Smooth muscle cell (in vitro differentiated cells): Measurements from ENCODE around the gene LGALS1. TPM values are rescaled to one million over a fixed set of nuclear protein-coding genes. Genes with fewer than 3 reads are reported as not detected.
A peak's percentile ranks its signal among the peaks of the same experiment; 100 is the strongest.

Source experiments
- DNase-seq: peaks from one replicate; lab custom pipeline; 2025; ENCODE audit not compliant: unreplicated experiment; lab: John Stamatoyannopoulos, UW
- H2AFZ ChIP-seq: fragments of 200-600 bp; sonication (generic); 2 replicates; pipeline ENCODE4 v1.6.0; 2016; ENCODE audit warnings: antibody characterized with exemption, low read depth, mild to moderate bottlenecking
- H3F3A ChIP-seq: fragments of 200-600 bp; sonication (generic); 2 replicates; pipeline ENCODE4 v1.6.0; 2017; ENCODE audit warnings: antibody characterized with exemption, low read depth
- H3K27ac ChIP-seq: fragments of 200-600 bp; sonication (generic); 2 replicates; pipeline ENCODE4 v1.5.1; 2016; ENCODE audit warnings: low read depth, mild to moderate bottlenecking
- H3K27me3 ChIP-seq: fragments of 200-600 bp; sonication (generic); 2 replicates; pipeline ENCODE4 v1.6.1; 2016; ENCODE audit warnings: low read depth, mild to moderate bottlenecking
- H3K36me3 ChIP-seq: fragments of 200-600 bp; sonication (generic); 2 replicates; pipeline ENCODE4 v1.5.1; 2016; ENCODE audit warnings: low read depth
- H3K4me1 ChIP-seq: fragments of 200-600 bp; sonication (generic); 2 replicates; pipeline ENCODE4 v1.5.1; 2016; ENCODE audit warnings: low read depth
- H3K4me2 ChIP-seq: fragments of 200-600 bp; sonication (generic); 2 replicates; pipeline ENCODE4 v1.6.0; 2016; ENCODE audit warnings: mild to moderate bottlenecking
- H3K4me3 ChIP-seq: fragments of 200-600 bp; sonication (generic); 2 replicates; pipeline ENCODE4 v1.5.1; 2016; ENCODE audit warnings: mild to moderate bottlenecking
- H3K79me2 ChIP-seq: fragments of 200-600 bp; sonication (generic); 2 replicates; pipeline ENCODE4 v1.6.0; 2016; ENCODE audit warnings: low read depth, mild to moderate bottlenecking
- H3K9ac ChIP-seq: fragments of 200-600 bp; sonication (generic); 2 replicates; pipeline ENCODE4 v1.6.0; 2016; ENCODE audit warnings: low read depth
- H3K9me3 ChIP-seq: fragments of 200-600 bp; sonication (generic); replicated peaks from 2 replicates; pipeline ENCODE4 v1.5.1; 2016; ENCODE audit warnings: low read depth
- H4K20me1 ChIP-seq: fragments of 200-600 bp; sonication (generic); 2 replicates; pipeline ENCODE4 v1.6.0; 2016; ENCODE audit warnings: low read depth
- WGBS: methylation state at CpG from one replicate; pipeline ENCODE4 v1.1.7; 2016; ENCODE audit warnings: low lambda C conversion rate; 5-methylcytosine and 5-hydroxymethylcytosine counted together
- polyA plus RNA-seq: library from polyadenylated mRNA; unstranded; fragments of >200 nt; fragmentation: Nextera tagmentation; extraction: Ambion mirVana; gene quantifications from 2 replicates; pipeline ENCODE4 v1.2.1, GENCODE V29; 2016
- total RNA-seq: library from RNA; depleted of rRNA; stranded (reverse); fragments of >200 nt; gene quantifications from 2 replicates; pipeline ENCODE4 v1.2.3, GENCODE V29; 2014
- TF ChIP-seq, protein P1 (sequence below): fragments of 200-600 bp; sonication (generic); IDR thresholded peaks from 2 replicates; pipeline ENCODE4 v1.5.1; 2017; ENCODE audit warnings: borderline replicate concordance, mild to moderate bottlenecking, antibody characterized with exemption; ENCODE audit not compliant: insufficient read depth, poor library complexity, severe bottlenecking

The LGALS1 gene
- total and polyA plus RNA-seq, 2 experiments from 2014 or later, result 5,079 to 5,332 TPM

DNA sequence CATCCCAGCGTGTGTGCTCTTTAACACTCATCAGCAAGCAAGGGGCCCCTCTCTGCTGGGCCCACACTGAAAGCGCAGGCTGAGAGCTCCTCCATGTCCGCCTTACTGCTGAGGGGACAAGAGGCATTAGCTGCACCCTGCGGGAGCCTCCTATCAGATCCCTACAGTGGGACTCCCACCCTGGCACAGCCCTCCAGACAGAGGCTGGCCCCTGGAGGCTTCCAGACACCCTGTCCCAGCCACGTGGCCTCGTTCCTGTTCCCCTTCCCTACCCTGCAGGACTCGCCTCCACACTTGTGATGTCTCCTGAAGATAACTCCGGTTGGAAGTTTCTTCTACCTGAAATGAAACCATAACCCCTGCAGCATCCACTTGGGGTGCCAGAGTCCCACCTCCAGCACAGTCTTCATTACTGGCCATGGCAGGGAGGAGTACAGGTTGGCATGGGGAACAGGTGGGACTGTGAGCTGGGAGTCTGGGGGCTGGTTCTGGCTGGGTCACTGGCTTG lies 41.0 kb upstream of the LGALS1 start:
- peak overlapping the region; percentile 83 for H3K27ac ChIP-seq
- H3K79me2 ChIP-seq, result no peaks in the 10 kb centered on the region
- TF ChIP-seq, protein P1, sequence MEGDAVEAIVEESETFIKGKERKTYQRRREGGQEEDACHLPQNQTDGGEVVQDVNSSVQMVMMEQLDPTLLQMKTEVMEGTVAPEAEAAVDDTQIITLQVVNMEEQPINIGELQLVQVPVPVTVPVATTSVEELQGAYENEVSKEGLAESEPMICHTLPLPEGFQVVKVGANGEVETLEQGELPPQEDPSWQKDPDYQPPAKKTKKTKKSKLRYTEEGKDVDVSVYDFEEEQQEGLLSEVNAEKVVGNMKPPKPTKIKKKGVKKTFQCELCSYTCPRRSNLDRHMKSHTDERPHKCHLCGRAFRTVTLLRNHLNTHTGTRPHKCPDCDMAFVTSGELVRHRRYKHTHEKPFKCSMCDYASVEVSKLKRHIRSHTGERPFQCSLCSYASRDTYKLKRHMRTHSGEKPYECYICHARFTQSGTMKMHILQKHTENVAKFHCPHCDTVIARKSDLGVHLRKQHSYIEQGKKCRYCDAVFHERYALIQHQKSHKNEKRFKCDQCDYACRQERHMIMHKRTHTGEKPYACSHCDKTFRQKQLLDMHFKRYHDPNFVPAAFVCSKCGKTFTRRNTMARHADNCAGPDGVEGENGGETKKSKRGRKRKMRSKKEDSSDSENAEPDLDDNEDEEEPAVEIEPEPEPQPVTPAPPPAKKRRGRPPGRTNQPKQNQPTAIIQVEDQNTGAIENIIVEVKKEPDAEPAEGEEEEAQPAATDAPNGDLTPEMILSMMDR, result peak; percentile 3
- no peaks in the 10 kb centered on the region for H3K9me3 ChIP-seq
- 20% methylated on average over 8 of the region's 8 CpGs for WGBS
- peak overlapping the region; percentile 34 for H3K9ac ChIP-seq
- peaks cover 16% of the 10 kb centered on the region for H3F3A ChIP-seq
- H3K36me3 ChIP-seq, result no peaks in the 10 kb centered on the region
- DNase-seq, result no peak
- H3K4me2 ChIP-seq, result peak overlapping the region; percentile 77
- peaks cover 32% of the 10 kb centered on the region for H3K4me1 ChIP-seq
- no peaks in the 10 kb centered on the region for H4K20me1 ChIP-seq
- H3K27me3 ChIP-seq, result no peaks in the 10 kb centered on the region
- no peak overlapping the region for H3K4me3 ChIP-seq
- H2AFZ ChIP-seq, result no peak overlapping the region

DNA sequence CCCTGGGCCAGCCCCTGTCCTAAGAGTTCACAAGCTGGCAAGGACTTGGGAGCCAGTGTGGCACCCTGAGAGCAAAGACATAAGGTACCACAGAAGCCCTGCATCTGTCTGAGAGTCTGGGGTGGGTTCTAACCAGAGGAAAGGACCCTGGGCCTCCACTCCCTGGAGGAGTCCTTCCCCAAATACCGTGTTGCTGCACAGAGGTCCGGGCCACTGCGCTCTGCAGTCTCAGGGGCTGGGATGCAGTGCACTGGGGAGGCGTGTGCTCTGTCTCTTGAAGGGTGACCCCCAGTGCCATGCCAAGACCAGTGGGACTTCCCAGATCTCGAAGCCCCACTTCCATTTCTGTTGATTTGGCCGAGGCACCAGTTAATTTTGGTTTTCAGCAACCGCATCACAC lies 40.3 kb upstream of the LGALS1 start:
- Histone ChIP-seq H3K27me3 (no peaks in the 10 kb centered on the region), H3F3A (peaks cover 16% of the 10 kb centered on the region), H3K9me3 (no peaks in the 10 kb centered on the region), H4K20me1 (no peaks in the 10 kb centered on the region), H3K36me3 (no peaks in the 10 kb centered on the region), H2AFZ (no peak overlapping the region), H3K27ac (peak overlapping the region; percentile 83), H3K4me1 (peaks cover 33% of the 10 kb centered on the region), H3K9ac (no peak overlapping the region), H3K4me3 (no peak overlapping the region), H3K79me2 (no peaks in the 10 kb centered on the region), H3K4me2 (peak overlapping the region; percentile 77)
- no peak for DNase-seq
- TF ChIP-seq, protein P1, result no peak
- WGBS, result 92% methylated on average over 7 of the region's 7 CpGs

DNA sequence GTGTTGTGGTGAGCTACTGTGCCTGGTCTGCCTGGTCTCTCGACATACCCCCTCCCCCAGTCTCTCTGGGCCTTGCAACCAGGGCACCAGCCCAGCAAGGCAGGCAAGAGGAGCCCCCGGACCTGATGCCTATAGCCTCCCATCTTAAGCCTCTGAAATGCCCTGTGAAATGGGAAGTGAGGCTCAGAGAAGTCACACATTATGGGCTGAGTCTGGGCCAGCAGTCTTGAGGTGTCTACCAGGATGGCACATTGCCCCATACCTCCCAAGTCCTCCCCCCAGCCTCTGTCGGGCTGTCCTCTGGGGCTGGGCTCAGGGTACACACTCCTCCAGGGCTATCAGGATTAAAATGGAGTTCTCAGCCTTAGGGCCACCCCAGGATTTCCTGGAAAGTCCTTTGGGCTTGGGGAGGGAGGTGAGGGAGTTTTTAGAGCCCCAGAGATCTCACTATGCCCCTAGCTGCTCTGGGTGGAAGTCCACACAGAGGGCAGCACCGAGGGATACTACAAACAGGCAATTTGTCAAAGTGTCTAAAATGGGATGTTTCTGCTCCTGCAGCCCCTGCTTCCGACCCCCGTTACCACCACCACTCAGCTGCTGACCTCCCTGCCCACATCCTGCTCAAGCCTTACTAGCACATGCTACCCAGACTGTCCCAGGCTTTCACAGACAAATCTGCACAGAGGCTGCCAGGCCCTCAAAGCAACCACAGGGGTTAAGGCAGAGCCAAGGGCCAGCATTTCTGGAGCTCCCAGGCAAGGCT lies 39.1 kb upstream of the LGALS1 start:
- H4K20me1 ChIP-seq, result no peaks in the 10 kb centered on the region
- H3K4me3 ChIP-seq, result no peak overlapping the region
- WGBS, result 50% methylated on average over 6 of the region's 6 CpGs
- H3K36me3 ChIP-seq, result no peaks in the 10 kb centered on the region
- H3K4me1 ChIP-seq, result peaks cover 40% of the 10 kb centered on the region
- TF ChIP-seq, protein P1, result peak; percentile 20
- H3K27me3 ChIP-seq, result no peaks in the 10 kb centered on the region
- H3K4me2 ChIP-seq, result no peak overlapping the region
- H3F3A ChIP-seq, result peaks cover 20% of the 10 kb centered on the region
- peak overlapping the region; percentile 83 for H3K27ac ChIP-seq
- H3K79me2 ChIP-seq, result peaks cover 12% of the 10 kb centered on the region
- DNase-seq, result no peak
- no peaks in the 10 kb centered on the region for H3K9me3 ChIP-seq
- no peak overlapping the region for H3K9ac ChIP-seq
- H2AFZ ChIP-seq, result no peak overlapping the region

DNA sequence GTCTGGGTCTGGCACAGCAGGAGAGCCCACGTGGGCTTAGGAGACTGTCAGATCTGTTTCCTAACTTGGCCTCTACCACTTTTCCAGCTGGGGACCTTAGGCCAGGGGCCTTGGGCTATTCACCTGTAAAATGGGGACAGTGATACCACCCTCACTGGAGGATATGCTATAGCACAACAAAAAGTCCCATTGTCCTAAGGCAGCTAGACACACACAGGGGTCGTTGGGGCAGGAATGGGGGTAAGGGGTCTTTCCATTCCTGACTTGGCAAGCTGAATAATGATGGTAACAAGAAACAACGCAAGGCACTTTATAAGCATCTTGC lies 38.5 kb upstream of the LGALS1 start:
- no peaks in the 10 kb centered on the region for H3K36me3 ChIP-seq
- peaks cover 40% of the 10 kb centered on the region for H3K4me1 ChIP-seq
- no peak overlapping the region for H3K4me2 ChIP-seq
- TF ChIP-seq, protein P1, result no peak
- peaks cover 25% of the 10 kb centered on the region for H3F3A ChIP-seq
- H4K20me1 ChIP-seq, result no peaks in the 10 kb centered on the region
- H3K9me3 ChIP-seq, result no peaks in the 10 kb centered on the region
- no peak overlapping the region for H3K9ac ChIP-seq
- WGBS, result 65% methylated on average over 3 of the region's 3 CpGs
- H2AFZ ChIP-seq, result no peak overlapping the region
- H3K79me2 ChIP-seq, result peaks cover 13% of the 10 kb centered on the region
- H3K27me3 ChIP-seq, result no peaks in the 10 kb centered on the region
- peak overlapping the region; percentile 83 for H3K27ac ChIP-seq
- H3K4me3 ChIP-seq, result no peak overlapping the region
- no peak for DNase-seq
